Astrocyte (in vitro differentiated cells and primary cell): Measurements from ENCODE around the gene CPZ.

Source experiments
- EZH2 ChIP-seq: IDR thresholded peaks from 2 replicates; pipeline ENCODE4 v1.6.1; 2012; ENCODE audit warnings: mild to moderate bottlenecking, low read length, inconsistent platforms; ENCODE audit not compliant: insufficient read depth
- TF ChIP-seq, protein P1 (sequence below): IDR thresholded peaks from 2 replicates; pipeline ENCODE4 v1.5.1; 2011; ENCODE audit warnings: low read depth, mild to moderate bottlenecking, inconsistent platforms, low read length, moderate library complexity; ENCODE audit not compliant: insufficient read depth

DNA sequence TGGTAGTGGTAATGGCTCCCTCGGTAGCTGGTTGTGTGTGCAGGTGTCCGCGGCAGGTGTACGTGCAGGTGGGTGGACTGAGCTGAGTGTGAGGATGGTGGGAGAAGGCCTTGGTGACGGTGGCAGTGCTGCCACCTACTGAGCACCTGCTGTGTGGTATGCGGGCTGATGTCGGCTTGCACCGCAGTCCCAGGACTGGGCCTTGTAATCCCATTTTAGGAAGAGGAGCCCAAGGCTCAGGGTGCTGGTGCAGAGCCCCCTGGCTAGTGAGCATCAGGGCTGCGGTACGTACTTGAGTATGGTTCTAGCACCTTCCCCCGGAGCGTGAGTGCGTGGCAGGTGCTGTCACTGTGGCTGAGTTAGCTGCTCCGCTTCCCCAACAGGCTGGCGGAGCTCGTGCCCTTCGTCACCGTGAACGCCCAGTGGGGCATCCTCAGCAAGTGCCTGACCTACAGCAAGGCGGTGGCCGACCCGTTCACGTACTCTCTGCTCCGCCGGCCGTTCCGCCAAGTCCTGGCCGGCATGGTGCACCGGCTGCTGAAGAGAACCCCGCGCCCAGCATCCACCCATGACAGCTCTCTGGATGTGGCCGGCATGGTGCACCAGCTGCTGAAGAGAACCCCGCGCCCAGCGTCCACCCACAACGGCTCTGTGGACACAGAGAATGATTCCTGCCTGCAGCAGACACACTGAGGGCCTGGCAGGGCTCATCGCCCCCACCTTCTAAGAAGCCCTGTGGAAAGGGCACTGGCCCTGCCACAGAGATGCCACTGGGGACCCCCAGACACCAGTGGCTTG lies 5.7 kb upstream of the CPZ start:
- no peak for TF ChIP-seq EZH2
- TF ChIP-seq, protein P1, sequence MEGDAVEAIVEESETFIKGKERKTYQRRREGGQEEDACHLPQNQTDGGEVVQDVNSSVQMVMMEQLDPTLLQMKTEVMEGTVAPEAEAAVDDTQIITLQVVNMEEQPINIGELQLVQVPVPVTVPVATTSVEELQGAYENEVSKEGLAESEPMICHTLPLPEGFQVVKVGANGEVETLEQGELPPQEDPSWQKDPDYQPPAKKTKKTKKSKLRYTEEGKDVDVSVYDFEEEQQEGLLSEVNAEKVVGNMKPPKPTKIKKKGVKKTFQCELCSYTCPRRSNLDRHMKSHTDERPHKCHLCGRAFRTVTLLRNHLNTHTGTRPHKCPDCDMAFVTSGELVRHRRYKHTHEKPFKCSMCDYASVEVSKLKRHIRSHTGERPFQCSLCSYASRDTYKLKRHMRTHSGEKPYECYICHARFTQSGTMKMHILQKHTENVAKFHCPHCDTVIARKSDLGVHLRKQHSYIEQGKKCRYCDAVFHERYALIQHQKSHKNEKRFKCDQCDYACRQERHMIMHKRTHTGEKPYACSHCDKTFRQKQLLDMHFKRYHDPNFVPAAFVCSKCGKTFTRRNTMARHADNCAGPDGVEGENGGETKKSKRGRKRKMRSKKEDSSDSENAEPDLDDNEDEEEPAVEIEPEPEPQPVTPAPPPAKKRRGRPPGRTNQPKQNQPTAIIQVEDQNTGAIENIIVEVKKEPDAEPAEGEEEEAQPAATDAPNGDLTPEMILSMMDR, result no peak
